ENCODE measurements around the gene ZNF569. TPM values are rescaled to one million over a fixed set of nuclear protein-coding genes. Genes with fewer than 3 reads are reported as not detected.
"Not testable (repeated sequence)": the region's sequence is repeated elsewhere in the genome, so short reads cannot be mapped to it uniquely, and the experiment has no call there.

Gene ZNF569
- total RNA-seq = 5.2 and 5.7 TPM in 2 replicates

- peak; percentile 69 for DNase-seq (ENCODE audit: extremely low read depth, low read depth, low spot score)
These were observed at the start of gene ZNF569 for GRCh38 chr19:37466798-37467607. Gene ZNF569 (minus strand): TSS chr19:37467444. CDS start chr19:37444921, 22,523 bp downstream.

GRCh38 chr19:37513397-37513796 is 46.2 kb upstream of the ZNF569 start:
- DNase-seq (ENCODE audit: extremely low read depth, low read depth, low spot score) = no peak

- DNase-seq (ENCODE audit: extremely low read depth, low read depth, low spot score) = no peak
These were observed 44.6 kb upstream of the ZNF569 start for GRCh38 chr19:37511821-37512220.

DNA sequence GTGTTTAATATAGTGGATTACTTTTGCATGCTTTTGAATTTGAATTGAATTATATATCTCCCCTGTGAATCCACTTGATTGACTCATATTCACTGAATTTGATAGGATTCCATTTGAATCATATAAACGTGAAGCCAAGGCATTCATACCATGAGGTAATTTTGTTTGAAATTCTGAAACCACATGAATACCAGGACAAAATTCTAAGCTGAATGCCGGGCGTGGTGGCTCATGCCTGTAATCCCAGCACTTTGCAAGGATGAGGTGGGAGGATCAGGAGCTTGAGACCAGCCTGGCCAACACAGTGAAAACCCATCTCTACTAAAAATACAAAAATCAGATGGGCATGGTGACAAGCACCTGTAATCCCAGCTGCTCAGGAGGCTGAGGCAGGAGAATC is 43.9 kb upstream of the ZNF569 start:
- no peak for DNase-seq (ENCODE audit: extremely low read depth, low read depth, low spot score)

DNA sequence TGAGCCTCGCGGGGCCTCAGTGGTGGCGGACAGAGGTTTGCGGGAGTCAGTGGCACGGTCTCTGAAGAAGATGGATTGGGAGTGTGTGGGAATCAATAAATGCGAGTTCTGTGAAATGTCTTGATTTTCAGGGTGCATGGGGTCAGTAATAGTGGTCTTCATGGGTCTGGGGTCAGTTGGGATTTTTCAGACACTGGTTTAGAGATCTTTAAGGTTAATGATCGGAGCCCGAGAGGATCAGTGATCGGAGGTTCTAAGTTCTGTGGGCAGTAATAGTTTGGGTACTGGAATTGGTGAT is 39.9 kb upstream of the ZNF569 start:
- DNase-seq (ENCODE audit: extremely low read depth, low read depth, low spot score) = no peak

DNA sequence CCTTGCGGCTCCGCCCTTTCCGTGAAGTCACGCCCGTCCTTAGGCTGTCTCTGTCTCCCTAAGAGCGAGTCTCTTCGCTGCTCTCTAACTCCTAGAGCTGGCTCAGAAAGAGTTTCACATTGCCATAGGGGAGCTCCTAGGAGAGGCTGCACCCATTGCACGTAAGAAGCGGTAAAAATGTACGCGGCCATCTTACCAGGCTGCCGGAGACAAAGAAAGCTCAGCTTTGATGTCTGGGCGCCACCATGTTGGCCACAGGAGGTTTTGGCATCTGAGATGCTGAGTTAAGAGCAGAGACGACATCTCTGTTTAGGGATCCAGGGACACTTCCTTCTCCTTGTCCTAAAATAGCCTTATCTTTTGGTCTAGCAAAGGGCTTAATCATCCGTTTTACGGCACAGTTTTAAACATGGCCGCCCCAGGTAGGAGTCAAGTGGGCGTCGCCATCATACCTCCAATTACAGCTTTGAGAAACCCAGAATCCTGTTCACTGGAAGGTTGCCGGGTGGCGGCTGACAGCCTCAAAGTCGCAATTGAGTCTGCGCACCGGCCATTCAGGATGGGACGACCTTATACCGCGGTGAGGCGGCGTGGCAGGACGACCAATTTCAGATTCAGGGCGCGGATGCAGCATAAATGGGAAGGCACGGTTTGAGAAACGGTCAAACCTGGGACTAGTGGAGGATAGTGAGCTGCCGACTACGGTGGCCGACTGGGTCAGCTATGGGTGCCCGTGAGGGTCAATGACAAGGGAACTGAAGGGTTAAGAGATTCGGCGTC is 39.3 kb upstream of the ZNF569 start, which contains the start of gene ZNF793:
Gene ZNF793 (plus strand): TSS at position 553 of the 780 bp plus-strand sequence. CDS start 16,501 bp downstream, outside the sequence.
- DNase-seq (ENCODE audit: extremely low read depth, low read depth, low spot score) = no peak

GRCh38 chr19:37505958-37506386 is 38.7 kb upstream of the ZNF569 start:
- DNase-seq (ENCODE audit: extremely low read depth, low read depth, low spot score) = no peak

DNA sequence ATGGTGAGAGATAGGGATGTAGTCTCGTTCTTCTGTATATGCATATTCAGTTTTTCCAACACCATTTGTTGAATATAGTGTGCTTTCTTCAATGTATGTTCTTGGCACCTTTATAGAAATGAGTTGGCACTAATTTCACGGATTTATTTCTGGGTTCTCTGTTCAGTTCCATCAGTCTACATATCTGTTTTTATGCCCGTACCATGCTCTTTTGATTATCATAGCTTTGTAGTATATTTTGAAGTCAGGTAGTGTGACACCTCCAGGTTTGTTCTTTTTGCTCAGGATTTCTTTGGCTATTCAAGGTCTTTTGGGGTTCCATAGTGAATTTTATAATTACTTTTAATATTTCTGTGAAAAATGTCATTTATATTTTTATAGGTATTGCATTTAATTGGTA is 25.0 kb upstream of the ZNF569 start:
- DNase-seq (ENCODE audit: extremely low read depth, low read depth, low spot score) = no peak

- no peak for DNase-seq (ENCODE audit: extremely low read depth, low read depth, low spot score)
These were observed 17.3 kb upstream of the ZNF569 start for GRCh38 chr19:37484406-37485168.

- no peak for DNase-seq (ENCODE audit: extremely low read depth, low read depth, low spot score)
These were observed 4.9 kb upstream of the ZNF569 start for GRCh38 chr19:37472165-37472564.

- no peak for DNase-seq (ENCODE audit: extremely low read depth, low read depth, low spot score)
These were observed 3.0 kb upstream of the ZNF569 start for GRCh38 chr19:37470216-37470615.

DNA sequence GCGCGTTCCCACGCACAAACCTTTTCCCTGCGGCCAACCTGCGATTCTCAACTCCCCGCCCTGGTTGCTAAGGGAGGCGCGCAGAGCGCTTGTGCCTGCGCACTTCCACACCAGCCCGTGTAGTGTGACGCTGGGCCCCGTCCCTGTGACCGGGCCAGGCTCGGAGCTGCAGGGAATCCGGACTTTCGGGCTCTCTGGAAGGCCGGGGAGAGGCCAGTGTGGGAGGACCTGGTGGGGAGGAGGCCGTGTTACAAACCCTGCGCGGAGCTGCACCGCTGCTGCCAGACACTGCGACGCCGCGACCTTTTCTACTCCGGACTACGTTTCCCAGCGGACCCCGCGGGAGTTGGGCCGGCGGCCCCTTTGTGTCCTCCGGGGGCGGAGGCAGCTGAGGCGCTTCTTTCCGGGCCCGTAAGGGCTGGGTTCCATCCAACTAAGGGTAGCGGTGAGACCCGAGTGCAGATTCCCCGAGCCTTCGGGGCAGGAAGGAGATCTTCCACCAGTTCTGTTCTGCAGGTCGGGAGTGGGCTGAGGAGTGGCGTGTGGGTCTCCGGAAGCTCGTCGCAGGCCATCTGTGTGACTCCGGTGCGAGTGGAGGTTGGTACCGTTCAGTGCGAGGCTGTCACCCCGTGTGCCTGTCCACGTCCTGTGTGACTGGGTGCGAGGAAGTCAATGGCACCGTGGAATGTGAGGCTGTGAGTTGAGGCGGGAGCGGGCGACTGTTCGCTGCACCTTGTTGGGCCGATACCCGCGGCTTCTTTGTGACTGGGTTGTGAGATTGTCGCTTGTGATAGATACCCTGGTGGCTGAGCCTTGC is 1.9 kb upstream of the ZNF569 start, which contains the start of gene ZNF570:
Gene ZNF570 (plus strand): TSS at position 396 of the 817 bp plus-strand sequence. CDS start 999 bp downstream, outside the sequence.
- no peak for DNase-seq (ENCODE audit: extremely low read depth, low read depth, low spot score)

- DNase-seq (ENCODE audit: extremely low read depth, low read depth, low spot score) = no peak
These were observed 405 bp upstream of the ZNF569 start for GRCh38 chr19:37467608-37468090.

GRCh38 chr19:37466277-37466797 is 907 bp downstream of the ZNF569 start:
- no peak for DNase-seq (ENCODE audit: extremely low read depth, low read depth, low spot score)

DNA sequence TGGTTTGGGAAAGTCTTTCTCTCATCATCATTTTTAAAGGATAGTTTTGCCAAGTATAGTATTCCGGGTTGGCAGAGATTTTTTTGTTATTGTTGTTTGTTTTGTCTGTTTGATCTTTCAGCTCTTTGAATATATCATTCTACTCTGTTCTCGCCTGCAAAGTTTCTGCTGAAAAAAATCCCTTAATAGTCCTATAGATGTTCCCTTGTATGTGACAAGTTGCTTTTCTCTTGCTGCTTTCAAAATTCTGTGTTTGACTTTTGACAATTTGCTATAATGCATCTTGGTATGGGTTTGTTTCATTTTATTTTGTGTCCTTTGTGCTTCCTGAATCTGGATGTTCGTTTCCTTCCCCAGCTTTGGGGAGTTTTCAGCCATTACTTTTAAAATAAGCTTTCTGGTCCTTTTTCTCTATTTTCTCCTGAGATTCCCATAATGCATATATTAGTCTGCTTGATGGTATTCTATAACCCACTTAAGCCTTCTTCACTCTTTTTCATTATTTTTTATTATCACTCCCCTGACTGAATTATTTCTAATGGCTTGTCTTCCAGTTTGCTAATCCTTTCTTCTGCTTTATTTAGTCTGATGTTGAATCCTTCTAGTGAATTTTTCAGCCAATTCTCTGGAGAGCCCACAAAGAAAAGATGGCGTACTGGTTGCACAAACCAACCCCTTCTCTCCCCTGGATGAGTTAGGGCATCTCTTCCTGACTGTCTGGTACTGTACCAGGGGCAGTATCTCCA is 14.6 kb downstream of the ZNF569 start:
- DNase-seq (ENCODE audit: extremely low read depth, low read depth, low spot score) = no peak

DNA sequence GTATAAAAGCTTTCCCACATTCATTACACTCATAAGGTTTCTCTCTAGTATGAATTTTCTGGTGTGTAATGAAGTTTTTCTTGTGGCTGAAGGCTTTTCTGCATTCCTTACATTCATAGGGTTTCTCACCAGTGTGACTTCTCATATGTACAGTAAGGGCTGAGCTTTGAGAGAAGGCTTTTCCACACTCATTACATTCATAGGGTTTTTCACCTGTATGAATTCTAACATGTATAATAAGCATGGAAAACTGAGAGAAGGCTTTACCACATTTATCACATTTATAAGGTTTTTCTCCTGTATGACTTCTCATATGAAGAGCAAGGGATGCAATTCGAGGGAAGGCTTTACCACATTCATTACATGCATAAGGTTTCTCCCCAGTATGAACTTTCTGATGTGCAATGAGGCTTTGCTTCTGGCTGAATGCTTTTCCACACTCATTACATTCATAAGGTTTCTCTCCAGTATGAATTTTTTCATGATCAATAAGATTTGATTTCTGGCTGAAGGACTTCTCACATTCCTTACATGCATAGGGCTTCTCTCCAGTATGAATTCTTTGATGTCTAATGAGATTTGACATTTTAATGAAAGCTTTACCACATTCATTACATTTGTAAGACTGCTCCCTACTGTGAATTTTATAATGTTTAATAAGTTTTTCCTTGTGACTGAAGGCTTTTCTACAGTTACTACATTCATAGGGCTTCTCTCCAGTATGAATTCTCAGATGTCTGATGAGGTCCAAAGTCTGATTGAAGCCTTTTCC is 53.7 kb downstream of the ZNF569 start:
- no peak for DNase-seq (ENCODE audit: extremely low read depth, low read depth, low spot score)

GRCh38 chr19:37412700-37413099 is 54.5 kb downstream of the ZNF569 start:
- no peak for DNase-seq (ENCODE audit: extremely low read depth, low read depth, low spot score)

- DNase-seq (ENCODE audit: extremely low read depth, low read depth, low spot score) = not testable (repeated sequence)
These were observed 61.0 kb downstream of the ZNF569 start for GRCh38 chr19:37406140-37406846.
